ENCODE measurements around the gene FAM181A.

The FAM181A gene

GRCh38 chr14:93965287-93965821 lies 38.2 kb downstream of the FAM181A start:
- FAIRE-seq: no peak

GRCh38 chr14:93965946-93966474 lies 38.9 kb downstream of the FAM181A start:
- FAIRE-seq: no peak

- no peak for FAIRE-seq
These were observed 40.6 kb downstream of the FAM181A start for GRCh38 chr14:93967637-93968250.

GRCh38 chr14:93969082-93969828 lies 42.1 kb downstream of the FAM181A start:
- FAIRE-seq: no peak

GRCh38 chr14:93970585-93970964 lies 43.4 kb downstream of the FAM181A start:
- FAIRE-seq: no peak

GRCh38 chr14:93970965-93971634 lies 44.0 kb downstream of the FAM181A start:
- no peak for FAIRE-seq

- no peak for FAIRE-seq
These were observed 44.5 kb downstream of the FAM181A start for GRCh38 chr14:93971635-93972027.

- FAIRE-seq: no peak
These were observed 45.6 kb downstream of the FAM181A start for GRCh38 chr14:93972618-93973205.

- FAIRE-seq: no peak
These were observed 46.5 kb downstream of the FAM181A start for GRCh38 chr14:93973607-93974006.

GRCh38 chr14:93974299-93974698 lies 47.2 kb downstream of the FAM181A start:
- no peak for FAIRE-seq

- FAIRE-seq: no peak
These were observed 47.7 kb downstream of the FAM181A start for GRCh38 chr14:93974833-93975232.

- FAIRE-seq: no peak
These were observed 48.8 kb downstream of the FAM181A start for GRCh38 chr14:93975791-93976476.

GRCh38 chr14:93976477-93977057 lies 49.4 kb downstream of the FAM181A start, which contains the start of gene ASB2:
TSS of gene ASB2 (minus strand) at chr14:93976570. CDS start at chr14:93964539, 12,031 bp downstream.
- FAIRE-seq: no peak

GRCh38 chr14:93977171-93977570 lies 50.0 kb downstream of the FAM181A start:
- FAIRE-seq: no peak

- FAIRE-seq: no peak
These were observed 50.8 kb downstream of the FAM181A start for GRCh38 chr14:93977790-93978581.

- FAIRE-seq: no peak
These were observed 51.6 kb downstream of the FAM181A start for GRCh38 chr14:93978735-93979134.

Measured in A204.1 (cell line).